GM19035 (cell line): ENCODE data around the gene MAP3K21.

ENCODE experiments used
- ATAC-seq: cut with Tn5 transposase; IDR thresholded peaks from one replicate; pipeline ENCODE4 v1.9.1; 2021; ENCODE audit not compliant: unreplicated experiment

The MAP3K21 gene

DNA sequence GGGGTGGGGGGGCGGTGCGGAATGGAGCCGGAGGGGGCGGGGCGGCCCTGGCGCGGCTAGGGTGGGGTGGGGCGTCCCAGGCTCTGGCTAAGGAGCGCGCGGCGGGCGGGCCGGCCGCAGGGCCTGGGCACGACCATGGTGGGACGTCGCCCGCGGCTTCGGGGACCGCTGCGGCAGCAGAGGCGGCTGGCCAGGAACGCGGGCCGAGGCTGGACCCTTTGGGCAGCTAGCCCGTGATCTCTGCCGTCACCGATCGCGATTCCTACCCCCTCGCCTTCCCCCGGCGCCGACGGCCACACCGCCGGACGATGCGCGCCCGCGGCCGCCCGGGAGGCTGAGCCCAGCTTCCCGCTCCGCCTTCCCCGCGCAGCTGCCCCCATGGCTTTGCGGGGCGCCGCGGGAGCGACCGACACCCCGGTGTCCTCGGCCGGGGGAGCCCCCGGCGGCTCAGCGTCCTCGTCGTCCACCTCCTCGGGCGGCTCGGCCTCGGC, at the start of gene MAP3K21:
Gene MAP3K21, plus strand, starts transcription at position 74 of the 491 bp plus-strand sequence. Its CDS starts 305 bp downstream, at position 379.
- peak; percentile 54 for ATAC-seq

DNA sequence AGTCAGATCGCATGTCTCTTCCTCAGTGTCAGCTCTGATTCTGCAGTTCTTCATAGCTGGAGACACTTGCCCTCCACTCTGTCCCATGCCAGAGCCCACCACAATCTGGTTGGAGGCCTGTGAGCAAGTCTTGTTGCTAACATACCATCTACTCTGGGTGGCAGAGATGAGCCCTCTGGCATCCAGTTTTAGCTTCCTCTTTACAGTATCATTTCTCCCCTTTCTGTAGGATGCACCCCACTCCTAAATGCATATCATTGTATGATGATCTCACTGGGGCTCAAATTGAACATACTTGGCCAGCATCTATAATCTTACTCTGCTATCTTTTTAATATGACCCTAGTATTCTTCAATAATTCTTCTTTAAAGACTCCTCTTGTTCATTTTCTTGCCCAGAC, 48.9 kb upstream of the MAP3K21 start:
- ATAC-seq: no peak

GRCh38 chr1:233279971-233280370, 47.6 kb upstream of the MAP3K21 start:
- no peak for ATAC-seq

DNA sequence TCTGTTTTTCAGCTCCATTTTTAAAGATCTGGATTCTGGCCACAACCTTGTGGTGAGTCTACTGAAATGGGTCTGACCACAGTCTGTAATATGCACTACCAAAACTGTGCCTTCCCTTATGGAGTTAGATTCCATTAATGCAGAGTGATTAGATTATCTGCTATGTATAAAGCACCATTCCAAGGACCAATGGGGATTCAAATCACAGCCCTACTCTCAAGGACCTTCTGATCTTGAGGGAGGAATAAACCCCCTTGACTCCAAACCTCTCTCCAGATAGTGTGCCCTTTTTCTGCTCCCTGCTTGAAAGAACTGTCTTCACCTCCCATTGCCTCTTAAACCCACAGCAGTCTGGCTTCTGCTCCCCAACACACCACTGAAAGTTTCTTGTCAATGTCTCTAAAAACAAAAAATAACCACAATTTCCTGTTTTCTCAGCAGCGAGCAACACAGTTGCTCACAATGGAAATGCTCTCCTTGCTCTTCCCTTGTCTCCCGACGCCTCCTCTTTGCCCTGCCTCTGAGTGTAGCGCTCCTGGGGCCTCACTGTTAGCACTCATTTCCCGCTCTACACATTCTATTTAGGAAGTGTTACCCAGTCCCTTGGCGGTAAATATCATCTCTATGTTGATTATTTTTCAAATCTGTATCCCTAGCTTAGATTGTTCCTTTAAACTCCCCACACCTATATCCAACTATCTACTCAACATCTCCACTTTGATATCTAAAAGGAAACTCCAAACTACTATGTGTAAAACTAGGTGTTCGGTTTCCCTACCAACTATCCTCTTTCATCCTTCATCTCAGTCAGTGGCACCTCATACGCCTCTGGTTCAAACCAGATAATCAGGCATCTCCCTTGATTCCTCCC, 45.6 kb upstream of the MAP3K21 start:
- ATAC-seq: peak; percentile 85

DNA sequence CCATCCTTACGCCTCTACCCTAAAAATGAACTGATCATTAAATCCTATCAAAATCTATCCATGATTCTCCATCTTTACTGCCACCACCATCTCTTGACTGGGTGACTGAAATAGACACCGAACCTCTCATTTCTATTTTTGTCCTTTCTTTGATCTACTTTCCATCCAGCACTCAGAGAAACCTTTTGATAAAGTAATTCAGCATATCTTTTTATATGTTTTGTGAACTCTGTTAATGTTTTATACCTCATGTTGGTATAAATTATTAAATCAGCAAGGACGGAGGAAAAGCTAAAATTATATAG, 45.0 kb upstream of the MAP3K21 start:
- ATAC-seq: no peak

DNA sequence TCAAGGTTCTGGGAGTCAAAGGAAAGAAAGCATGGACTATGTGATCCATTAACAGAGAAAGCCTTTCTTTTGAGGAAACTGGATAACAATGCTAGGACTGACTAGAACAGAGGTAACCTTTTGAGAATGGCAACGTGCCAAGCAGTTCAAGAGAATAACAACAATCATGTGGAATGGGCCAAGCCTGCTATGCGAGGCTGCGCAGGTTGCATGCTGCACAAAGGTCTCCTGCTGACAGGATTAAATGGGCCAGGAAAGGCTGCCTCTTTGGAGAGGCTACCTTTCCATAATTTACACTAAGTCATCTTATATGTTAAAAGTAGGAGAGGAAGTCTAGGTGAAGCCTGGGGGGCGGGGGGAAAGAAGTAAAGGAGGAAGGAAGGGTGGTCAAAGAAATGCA, 37.8 kb upstream of the MAP3K21 start:
- ATAC-seq: no peak

DNA sequence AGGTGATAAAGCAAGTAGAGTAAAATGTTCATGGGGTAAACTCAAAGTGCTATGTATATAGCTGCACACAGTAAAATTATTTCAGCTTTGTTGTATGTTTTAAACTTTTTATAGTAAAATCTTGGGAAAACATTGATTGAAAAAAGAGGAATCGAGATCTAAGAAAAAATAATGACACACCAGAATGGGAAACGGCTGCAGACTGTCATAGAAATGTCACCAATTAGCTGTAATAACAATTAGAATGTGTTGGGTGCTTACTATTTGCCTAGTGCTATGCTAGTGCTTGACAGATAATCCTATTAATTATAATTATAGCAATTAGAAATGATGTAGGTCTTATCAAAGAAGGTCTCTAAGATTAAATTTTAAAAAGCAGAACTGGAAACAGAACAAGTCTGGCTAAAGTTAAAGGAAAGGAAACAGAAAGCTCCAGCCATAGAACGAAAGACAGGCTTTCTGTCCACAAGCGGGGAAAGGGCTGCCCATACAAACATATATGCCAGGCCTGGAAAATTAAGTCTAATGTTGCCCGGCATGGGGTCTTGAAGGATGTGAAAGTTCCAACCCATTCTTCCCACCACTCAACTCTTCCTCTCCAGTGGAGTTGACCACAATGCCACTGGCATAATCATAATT, 37.0 kb upstream of the MAP3K21 start:
- no peak for ATAC-seq

GRCh38 chr1:233293556-233294446, 33.7 kb upstream of the MAP3K21 start:
- no peak for ATAC-seq

- peak; percentile 38 for ATAC-seq
Observed at GRCh38 chr1:233294913-233295236, 32.6 kb upstream of the MAP3K21 start.

DNA sequence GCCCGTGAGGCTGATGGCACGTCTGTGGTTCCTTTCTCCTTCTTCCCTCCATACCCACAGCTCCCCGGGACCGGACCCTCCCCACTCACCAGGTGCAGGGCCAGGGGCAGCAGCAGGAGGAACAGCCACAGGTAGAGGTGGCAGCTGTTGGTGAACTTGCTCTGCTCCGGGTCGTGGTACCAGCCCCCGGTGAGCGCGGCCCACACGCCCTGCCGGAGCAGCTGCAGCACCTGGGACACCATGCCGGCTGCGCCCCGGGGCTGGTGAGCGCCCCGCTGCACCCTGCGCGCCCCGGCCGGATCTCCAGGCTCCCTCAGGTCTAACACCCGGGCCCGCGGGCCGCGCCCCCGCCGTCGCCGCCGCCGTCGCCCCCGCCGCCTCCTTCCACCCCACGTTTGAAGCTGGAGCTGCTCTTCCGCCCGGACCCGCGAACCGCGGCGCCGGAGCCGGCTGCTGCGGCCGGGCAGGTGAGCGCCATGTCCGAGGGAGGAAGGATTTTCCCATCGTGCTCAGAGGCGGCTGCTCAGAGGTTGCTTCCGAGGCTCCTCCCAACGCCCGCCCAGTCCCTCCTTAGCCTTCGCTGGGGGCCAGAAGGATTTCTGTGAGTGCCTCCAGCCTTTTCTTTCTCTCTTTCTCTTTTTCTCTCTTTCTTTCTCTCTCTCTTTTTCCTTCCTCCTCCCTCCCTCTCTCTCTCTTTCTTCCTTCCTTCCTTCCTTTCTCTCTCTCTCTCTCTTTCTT, 32.1 kb upstream of the MAP3K21 start, which contains the start of gene PCNX2:
Gene PCNX2, minus strand, starts transcription at position 489 of the 738 bp plus-strand sequence. Its CDS starts 247 bp downstream, at position 242.
- ATAC-seq: peak; percentile 94

GRCh38 chr1:233295975-233296322, 31.6 kb upstream of the MAP3K21 start:
- ATAC-seq: no peak

GRCh38 chr1:233299450-233299849, 28.1 kb upstream of the MAP3K21 start:
- no peak for ATAC-seq

DNA sequence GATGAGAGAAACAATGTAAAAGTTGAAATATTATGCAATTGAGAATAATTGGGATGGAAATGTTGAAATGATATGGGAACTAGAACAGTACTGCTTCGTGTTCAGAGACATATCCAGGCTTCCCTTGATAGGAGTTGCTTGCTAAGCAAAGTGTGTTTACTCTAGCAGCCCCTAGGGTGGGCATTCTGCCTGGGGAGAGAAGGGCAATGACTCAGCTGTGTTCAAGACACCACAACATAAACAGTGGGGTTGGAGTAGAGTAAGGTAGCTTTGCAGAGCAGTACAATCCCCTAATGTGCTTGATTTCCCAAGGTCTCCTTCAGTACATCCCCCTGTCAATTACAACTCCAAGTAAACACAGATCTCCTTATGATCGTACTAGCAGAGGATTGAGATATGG, 27.2 kb upstream of the MAP3K21 start:
- ATAC-seq: no peak

DNA sequence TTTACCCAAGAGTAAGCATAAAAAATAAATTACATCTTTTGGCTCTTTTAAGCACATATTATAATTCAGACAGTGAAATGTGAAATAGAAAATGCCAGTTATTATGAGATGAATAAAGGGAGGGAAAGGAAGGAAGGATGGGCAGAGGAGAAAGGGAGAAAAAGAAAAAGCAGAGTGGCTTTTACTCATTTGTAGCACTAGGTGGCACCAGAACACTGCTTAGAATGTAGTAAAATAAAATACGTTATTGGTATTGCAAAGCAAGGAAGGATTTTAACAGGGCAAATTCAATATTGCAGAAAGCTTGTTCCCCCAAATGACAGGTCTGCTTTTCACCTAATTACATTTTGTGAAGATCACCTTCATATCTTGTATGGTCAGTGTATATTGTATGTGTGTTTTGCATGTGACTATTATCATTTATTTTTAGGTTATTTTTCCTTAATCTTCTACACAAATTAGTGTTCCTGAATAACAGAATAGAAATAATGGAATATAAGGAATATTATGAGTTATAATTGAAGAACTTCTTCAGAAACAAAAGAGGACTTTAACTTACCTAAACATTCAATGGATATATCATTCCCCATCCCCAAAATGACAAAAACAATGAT, 22.9 kb upstream of the MAP3K21 start:
- no peak for ATAC-seq

GRCh38 chr1:233313434-233314155, 13.9 kb upstream of the MAP3K21 start:
- ATAC-seq: no peak

DNA sequence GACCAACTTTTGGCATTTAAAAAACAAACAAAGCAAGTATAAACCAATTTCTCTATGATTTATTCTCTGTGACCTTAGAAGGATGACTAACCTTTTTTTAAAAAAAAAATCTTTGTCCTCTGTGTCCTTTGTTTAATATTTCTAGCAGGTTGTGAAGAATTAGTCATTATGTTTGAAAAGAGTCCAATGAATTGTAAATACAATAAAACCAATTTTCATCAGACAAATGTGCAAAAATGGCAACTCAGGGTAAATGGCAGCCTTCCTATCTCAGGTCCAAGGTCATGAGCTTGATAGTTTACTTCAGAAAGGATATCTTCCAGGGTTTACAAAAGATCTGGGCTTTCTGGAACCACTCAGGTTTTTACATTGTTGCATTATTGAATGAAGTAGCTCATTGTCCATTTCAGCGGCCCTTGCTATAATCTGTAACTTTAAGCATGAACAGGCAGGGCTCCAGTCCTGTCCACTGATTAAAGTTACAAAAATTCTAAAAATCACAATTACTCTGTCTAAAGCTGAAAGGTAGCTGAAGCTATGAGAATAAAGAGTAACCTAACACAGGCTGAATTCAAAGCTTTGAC, 11.7 kb upstream of the MAP3K21 start:
- ATAC-seq: no peak

GRCh38 chr1:233316473-233316872, 11.1 kb upstream of the MAP3K21 start:
- no peak for ATAC-seq

- ATAC-seq: no peak
Observed at GRCh38 chr1:233319272-233319671, 8.3 kb upstream of the MAP3K21 start.

GRCh38 chr1:233320023-233320422, 7.5 kb upstream of the MAP3K21 start:
- ATAC-seq: no peak
